Adrenal gland (tissue), 5 donors: ENCODE results near the gene PHKA1.

ENCODE experiments used
- POLR2A ChIP-seq, 2 donors: fragments of 450-650 bp; IDR thresholded peaks; one replicate each; pipeline ENCODE4 v1.6.1; 2017; ENCODE audit warnings: antibody characterized with exemption in 2 of 2, mild to moderate bottlenecking in 2 of 2, moderate library complexity in 1 of 2
- TF ChIP-seq, protein P1 (sequence below), 6 experiments: fragments of 450-650 bp in 4 of 6; fragments of 200-600 bp in 2 of 6; sonication (generic) in 1 of 6; IDR thresholded peaks; 1 replicate in 5 of 6; 2 replicates in 1 of 6; pipeline versions ENCODE4 v1.5.1 to v1.8.0; 2016 to 2021; ENCODE audit warnings: antibody characterized with exemption in 6 of 6, mild to moderate bottlenecking in 2 of 6, moderate library complexity in 1 of 6
- donor health status: DM: no; HTN: no; CAD: no.

DNA sequence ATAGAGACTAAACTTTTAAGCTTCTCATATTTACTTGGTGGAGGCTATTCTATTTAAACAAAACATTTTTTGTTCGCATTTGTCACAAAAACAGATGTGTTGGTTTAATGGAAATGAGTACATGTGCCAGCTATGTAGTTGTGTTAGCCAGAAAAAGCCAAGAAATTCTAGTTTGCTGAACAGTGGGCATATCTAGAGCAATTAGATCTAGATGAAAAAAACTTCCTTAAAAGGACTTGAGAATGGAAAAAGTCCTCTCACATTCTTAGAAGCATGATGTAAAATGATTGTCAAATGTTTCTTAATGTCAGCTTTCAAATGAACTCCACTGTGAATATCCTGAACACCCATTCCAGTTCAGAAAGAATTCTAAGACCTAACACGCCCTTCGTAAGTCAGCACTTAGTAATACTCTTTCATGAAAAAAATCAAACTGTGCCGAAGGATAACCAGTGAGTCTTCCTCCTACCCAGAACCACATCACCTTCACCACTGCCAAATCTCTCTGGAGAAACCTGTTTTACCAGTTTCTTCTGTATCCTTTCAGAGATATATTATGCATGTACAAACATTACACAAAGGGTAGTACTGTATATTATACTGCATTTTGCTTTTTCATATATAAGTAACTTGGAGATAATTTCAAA is 28.2 kb downstream of the PHKA1 start:
- no peak for TF ChIP-seq POLR2A (IDR thresholded peaks at IDR 0.05)
- TF ChIP-seq, protein P1, sequence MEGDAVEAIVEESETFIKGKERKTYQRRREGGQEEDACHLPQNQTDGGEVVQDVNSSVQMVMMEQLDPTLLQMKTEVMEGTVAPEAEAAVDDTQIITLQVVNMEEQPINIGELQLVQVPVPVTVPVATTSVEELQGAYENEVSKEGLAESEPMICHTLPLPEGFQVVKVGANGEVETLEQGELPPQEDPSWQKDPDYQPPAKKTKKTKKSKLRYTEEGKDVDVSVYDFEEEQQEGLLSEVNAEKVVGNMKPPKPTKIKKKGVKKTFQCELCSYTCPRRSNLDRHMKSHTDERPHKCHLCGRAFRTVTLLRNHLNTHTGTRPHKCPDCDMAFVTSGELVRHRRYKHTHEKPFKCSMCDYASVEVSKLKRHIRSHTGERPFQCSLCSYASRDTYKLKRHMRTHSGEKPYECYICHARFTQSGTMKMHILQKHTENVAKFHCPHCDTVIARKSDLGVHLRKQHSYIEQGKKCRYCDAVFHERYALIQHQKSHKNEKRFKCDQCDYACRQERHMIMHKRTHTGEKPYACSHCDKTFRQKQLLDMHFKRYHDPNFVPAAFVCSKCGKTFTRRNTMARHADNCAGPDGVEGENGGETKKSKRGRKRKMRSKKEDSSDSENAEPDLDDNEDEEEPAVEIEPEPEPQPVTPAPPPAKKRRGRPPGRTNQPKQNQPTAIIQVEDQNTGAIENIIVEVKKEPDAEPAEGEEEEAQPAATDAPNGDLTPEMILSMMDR (IDR thresholded peaks at IDR 0.05): no peak
